ENCODE data around the gene TUT1.
"Not testable (repeated sequence)": the region's sequence is repeated elsewhere in the genome, so short reads cannot be mapped to it uniquely, and the experiment has no call there.

TUT1 gene

GRCh38 chr11:62591448-62592145 lies at the start of gene TUT1:
Gene TUT1 (minus strand): TSS chr11:62591523. CDS start chr11:62591485, 38 bp downstream.
- peak; percentile 96 to 99 for DNase-seq

- no peak for DNase-seq
Measured at GRCh38 chr11:62632492-62632891, 41.2 kb upstream of the TUT1 start.

GRCh38 chr11:62627713-62628112 lies 36.4 kb upstream of the TUT1 start:
- peak in 1 of 2 experiments; percentile 19 for DNase-seq

GRCh38 chr11:62622476-62623089 lies 31.3 kb upstream of the TUT1 start:
- DNase-seq, result no peak

GRCh38 chr11:62621567-62622470 lies 30.5 kb upstream of the TUT1 start, which contains the start of gene B3GAT3:
Gene B3GAT3 (minus strand): TSS chr11:62621986. CDS start chr11:62621947, 39 bp downstream.
- DNase-seq, result peak; percentile 91 to 96

- no peak for DNase-seq
Measured at GRCh38 chr11:62621027-62621566, 29.8 kb upstream of the TUT1 start.

- DNase-seq, result not testable (repeated sequence)
Measured at GRCh38 chr11:62616957-62617356, 25.6 kb upstream of the TUT1 start.

- DNase-seq, result no peak
Measured at GRCh38 chr11:62615521-62615920, 24.2 kb upstream of the TUT1 start.

GRCh38 chr11:62614275-62614674 lies 23.0 kb upstream of the TUT1 start:
- DNase-seq, result no peak

GRCh38 chr11:62613291-62613778 lies 22.0 kb upstream of the TUT1 start:
- DNase-seq, result no peak

GRCh38 chr11:62612366-62613290 lies 21.3 kb upstream of the TUT1 start, which contains the start of the genes EML3 and ROM1:
Gene EML3 (minus strand): TSS chr11:62612775. CDS start chr11:62612457, 318 bp downstream.
Gene ROM1 (plus strand): TSS chr11:62613257. CDS start chr11:62613282, 25 bp downstream.
- DNase-seq, result peak; percentile 69 to 87

GRCh38 chr11:62611705-62612365 lies 20.5 kb upstream of the TUT1 start:
- peak in 1 of 2 experiments; percentile 50 for DNase-seq

GRCh38 chr11:62610814-62611704 lies 19.7 kb upstream of the TUT1 start:
- no peak for DNase-seq

GRCh38 chr11:62610403-62610802 lies 19.1 kb upstream of the TUT1 start:
- DNase-seq, result no peak

- DNase-seq, result no peak
Measured at GRCh38 chr11:62608776-62609175, 17.5 kb upstream of the TUT1 start.

GRCh38 chr11:62607714-62608113 lies 16.4 kb upstream of the TUT1 start:
- DNase-seq, result no peak

- DNase-seq, result no peak
Measured at GRCh38 chr11:62605902-62606301, 14.6 kb upstream of the TUT1 start.

GRCh38 chr11:62605467-62605866 lies 14.1 kb upstream of the TUT1 start:
- no peak for DNase-seq

GRCh38 chr11:62604460-62605120 lies 13.3 kb upstream of the TUT1 start:
- peak in 1 of 2 experiments; percentile 14 for DNase-seq
